GM18517 (cell line): ENCODE measurements around the gene PSAPL1.

Experiments used
- ATAC-seq: cut with Tn5 transposase; IDR thresholded peaks from one replicate; pipeline ENCODE4 v1.9.1; 2021; ENCODE audit warnings: mild to moderate bottlenecking, moderate library complexity; ENCODE audit not compliant: unreplicated experiment

Gene PSAPL1

GRCh38 chr4:7420661-7421040 lies 14.1 kb downstream of the PSAPL1 start:
- no peak for ATAC-seq

GRCh38 chr4:7419961-7420660 lies 14.6 kb downstream of the PSAPL1 start:
- ATAC-seq: no peak

GRCh38 chr4:7418131-7418943 lies 16.4 kb downstream of the PSAPL1 start:
- ATAC-seq: no peak

GRCh38 chr4:7417639-7418038 lies 17.1 kb downstream of the PSAPL1 start:
- ATAC-seq: no peak

- ATAC-seq: no peak
Measured at GRCh38 chr4:7416745-7417432, 17.8 kb downstream of the PSAPL1 start.

DNA sequence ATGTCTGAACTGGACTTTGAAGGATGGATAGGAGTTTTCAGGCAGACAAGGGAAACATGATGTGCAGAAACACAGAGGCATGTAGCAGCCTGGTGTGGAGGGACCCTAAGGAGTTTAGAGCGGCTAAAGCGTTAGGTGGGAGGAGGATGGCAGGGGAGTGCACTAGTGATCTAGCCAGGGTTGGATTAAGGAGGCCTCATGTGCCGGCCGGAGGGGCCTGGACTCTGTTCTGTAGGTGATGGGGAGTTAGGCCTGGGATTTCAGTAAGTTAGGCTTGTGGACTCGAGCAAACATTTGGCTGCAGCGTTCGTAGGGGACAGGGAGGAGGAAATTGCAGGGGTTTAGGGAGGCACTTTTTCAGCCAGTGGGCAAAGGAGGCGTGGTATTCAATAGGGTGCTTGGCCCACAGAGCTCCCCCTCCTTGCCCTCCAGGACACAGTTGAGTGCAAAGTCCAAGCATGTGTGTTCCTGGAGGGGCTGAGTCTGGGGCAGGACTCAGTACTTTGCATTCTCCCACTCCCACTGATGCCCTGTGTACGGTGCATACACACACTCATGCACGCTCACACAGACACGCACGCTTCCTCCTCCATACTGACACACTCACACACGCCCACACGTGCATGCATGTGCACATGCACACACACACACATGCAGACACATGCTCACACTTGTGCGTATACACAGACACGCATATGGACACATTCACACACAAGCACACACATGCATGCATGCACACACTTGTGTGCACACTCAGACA lies 18.6 kb downstream of the PSAPL1 start:
- no peak for ATAC-seq

- ATAC-seq: no peak
Measured at GRCh38 chr4:7414736-7415510, 19.8 kb downstream of the PSAPL1 start.

GRCh38 chr4:7414046-7414445 lies 20.7 kb downstream of the PSAPL1 start:
- no peak for ATAC-seq

DNA sequence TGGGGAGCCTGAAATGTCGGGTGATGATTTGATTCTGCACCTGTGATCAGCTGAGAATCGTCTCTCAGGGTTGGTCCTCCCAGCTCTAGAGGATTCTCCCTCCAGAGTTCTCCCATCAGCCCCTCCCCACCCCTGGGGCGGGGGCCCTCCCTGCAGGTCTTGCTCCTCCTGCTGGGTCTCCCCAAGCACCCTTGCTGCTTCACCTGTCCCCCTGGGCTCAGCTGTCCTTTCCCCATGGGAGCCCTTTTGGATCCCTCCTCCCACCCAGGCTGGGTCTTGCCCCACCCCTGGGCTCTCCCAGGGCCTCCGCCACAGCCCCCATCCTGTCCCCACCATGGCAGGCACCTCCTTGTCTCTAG lies 22.2 kb downstream of the PSAPL1 start:
- no peak for ATAC-seq

- no peak for ATAC-seq
Measured at GRCh38 chr4:7411896-7412553, 22.7 kb downstream of the PSAPL1 start.

GRCh38 chr4:7411491-7411890 lies 23.2 kb downstream of the PSAPL1 start:
- no peak for ATAC-seq

GRCh38 chr4:7410446-7410845 lies 24.3 kb downstream of the PSAPL1 start:
- no peak for ATAC-seq

- no peak for ATAC-seq
Measured at GRCh38 chr4:7408166-7408565, 26.6 kb downstream of the PSAPL1 start.

DNA sequence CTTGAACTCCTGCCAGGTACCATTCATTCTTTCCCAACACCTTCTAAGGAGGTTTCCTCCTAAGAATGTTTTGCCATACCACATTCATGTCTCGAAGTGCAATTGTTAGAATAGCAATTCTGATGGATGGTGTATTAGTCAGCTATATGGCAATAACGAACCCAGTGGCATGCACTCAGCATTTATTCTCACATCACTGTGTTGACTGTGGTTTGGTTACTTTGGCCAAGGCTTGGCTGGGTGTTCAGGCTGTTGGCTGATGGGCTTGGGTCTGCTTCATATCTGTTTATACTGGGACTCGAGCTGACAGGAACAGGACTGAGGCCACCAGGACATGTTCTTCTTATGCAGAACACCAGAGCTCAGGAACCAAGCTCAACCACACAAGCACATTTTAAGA lies 31.7 kb downstream of the PSAPL1 start:
- ATAC-seq: no peak

- no peak for ATAC-seq
Measured at GRCh38 chr4:7402526-7402925, 32.2 kb downstream of the PSAPL1 start.

DNA sequence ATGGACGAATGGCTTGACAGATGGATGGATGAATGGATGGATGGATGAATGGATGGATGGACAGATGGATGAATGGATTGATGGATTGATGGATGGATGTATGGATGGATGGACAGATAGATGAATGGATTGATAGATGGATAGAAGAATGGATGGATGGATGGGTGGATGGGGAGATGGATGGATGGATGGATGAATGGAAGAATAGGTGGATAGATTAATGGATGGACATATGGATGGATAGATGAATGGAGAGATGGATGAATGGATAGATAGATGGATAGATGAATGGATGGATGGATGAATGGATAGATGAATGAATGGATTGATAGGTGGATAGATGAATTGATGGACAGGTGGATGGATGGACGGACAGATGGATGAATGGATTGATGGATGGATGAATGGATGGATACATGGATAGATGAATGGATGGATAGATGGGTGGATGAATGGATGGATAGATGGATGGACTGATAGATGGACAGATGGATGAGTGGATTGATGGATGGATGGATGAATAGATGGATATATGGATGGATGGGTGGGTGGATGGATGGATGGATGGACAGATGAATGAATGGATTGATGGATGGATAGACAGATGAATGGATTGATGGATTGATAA lies 33.9 kb downstream of the PSAPL1 start:
- ATAC-seq: no peak

DNA sequence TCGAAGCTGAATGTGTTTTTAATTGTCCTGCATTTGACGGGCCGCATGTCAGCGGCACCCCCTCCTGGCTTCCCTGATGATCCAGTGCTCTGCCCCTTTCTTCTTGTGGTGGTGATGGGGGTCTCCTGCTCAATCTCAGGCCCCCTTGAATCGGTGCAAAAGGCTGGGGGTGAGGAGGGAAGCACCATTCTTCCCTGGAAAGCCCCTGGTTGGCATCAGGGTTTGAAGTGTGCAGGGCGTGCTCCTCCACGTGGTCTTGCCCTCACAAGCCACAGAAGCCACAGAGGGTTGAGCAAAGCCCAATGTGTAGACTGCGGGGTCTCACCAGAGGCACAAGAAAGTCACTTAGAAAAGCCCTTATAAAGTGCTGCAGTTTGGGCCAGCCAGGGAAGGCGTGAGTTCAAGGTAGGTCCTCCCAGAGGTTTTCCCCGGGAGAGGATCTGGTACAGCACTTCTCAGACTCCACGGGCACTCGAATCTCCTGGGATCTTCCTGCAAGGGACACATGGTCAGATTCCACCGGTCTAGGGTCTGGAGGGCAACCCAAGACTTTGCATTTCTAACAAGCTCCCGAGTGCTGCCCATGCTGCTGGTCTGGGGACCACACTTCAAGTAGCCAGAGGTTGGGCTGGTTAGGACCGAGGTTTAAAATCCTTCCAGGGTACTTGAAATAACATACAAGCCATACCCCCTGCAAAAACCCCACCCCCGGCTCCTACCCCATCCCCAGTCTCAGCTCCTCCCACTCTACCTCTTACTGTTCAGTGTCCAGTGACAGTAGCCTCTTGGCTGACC lies 35.1 kb downstream of the PSAPL1 start:
- ATAC-seq: no peak

DNA sequence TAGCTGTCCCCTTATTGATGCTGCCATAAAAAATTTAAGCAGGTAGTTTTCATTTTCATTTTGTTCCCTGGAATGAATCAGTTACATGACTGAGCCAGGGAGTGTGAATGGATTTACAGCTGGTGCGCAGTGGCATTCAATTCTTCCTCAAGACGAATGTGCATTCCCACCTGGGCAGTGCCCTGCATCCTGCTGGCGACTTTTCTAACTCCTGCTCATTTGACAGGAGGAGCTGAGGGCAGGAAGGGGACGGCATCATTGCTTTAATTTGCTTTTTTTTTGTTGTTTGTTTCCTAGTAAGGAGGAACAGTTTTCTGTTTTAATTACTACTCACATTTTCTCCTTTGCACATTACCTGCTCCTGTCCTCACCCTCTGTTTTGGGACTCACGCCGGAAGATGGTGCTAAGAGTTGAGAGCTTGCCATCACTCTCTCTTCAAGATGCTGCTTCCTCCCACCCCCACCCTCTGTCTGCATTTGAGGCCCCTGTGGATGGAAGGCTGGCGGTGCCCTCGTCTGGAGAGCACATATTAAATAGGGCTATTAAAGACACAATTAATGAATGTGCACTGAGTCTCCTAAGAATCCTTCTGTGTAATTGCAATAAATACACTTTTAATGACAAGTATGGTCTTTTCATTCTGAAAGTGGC lies 35.8 kb downstream of the PSAPL1 start:
- no peak for ATAC-seq
